GM19324 (cell line): ENCODE results near the gene ELOVL7.
"Not testable (repeated sequence)": the region's sequence is repeated elsewhere in the genome, so short reads cannot be mapped to it uniquely, and the experiment has no call there.

Source experiments
- ATAC-seq: cut with Tn5 transposase; IDR thresholded peaks from one replicate; pipeline ENCODE4 v1.9.1; 2021; ENCODE audit warnings: mild to moderate bottlenecking, moderate library complexity; ENCODE audit not compliant: unreplicated experiment, low FRiP score

Gene ELOVL7

GRCh38 chr5:60802226-60802625, 41.8 kb downstream of the ELOVL7 start:
- no peak for ATAC-seq

- ATAC-seq = no peak
Measured at GRCh38 chr5:60797482-60798153, 46.5 kb downstream of the ELOVL7 start.

- not testable (repeated sequence) for ATAC-seq
Measured at GRCh38 chr5:60795424-60795950, 48.6 kb downstream of the ELOVL7 start.

- ATAC-seq = no peak
Measured at GRCh38 chr5:60794691-60795090, 49.4 kb downstream of the ELOVL7 start.

- ATAC-seq = no peak
Measured at GRCh38 chr5:60792438-60792837, 51.6 kb downstream of the ELOVL7 start.

- ATAC-seq = no peak
Measured at GRCh38 chr5:60789551-60789950, 54.5 kb downstream of the ELOVL7 start.

- no peak for ATAC-seq
Measured at GRCh38 chr5:60788863-60789513, 55.1 kb downstream of the ELOVL7 start.

GRCh38 chr5:60779466-60779865, 64.6 kb downstream of the ELOVL7 start:
- ATAC-seq = no peak

- no peak for ATAC-seq
Measured at GRCh38 chr5:60776343-60776742, 67.7 kb downstream of the ELOVL7 start.

- no peak for ATAC-seq
Measured at GRCh38 chr5:60765019-60765709, 78.9 kb downstream of the ELOVL7 start.

GRCh38 chr5:60763061-60763460, 81.0 kb downstream of the ELOVL7 start:
- ATAC-seq = no peak

GRCh38 chr5:60754495-60754894, 89.6 kb downstream of the ELOVL7 start:
- ATAC-seq = no peak

- no peak for ATAC-seq
Measured at GRCh38 chr5:60744682-60745081, 99.4 kb downstream of the ELOVL7 start.

GRCh38 chr5:60743511-60744314, 100.4 kb downstream of the ELOVL7 start:
- ATAC-seq = no peak

- no peak for ATAC-seq
Measured at GRCh38 chr5:60740322-60740721, 103.7 kb downstream of the ELOVL7 start.

GRCh38 chr5:60738933-60739332, 105.1 kb downstream of the ELOVL7 start:
- no peak for ATAC-seq

GRCh38 chr5:60738461-60738860, 105.6 kb downstream of the ELOVL7 start:
- no peak for ATAC-seq

- ATAC-seq = not testable (repeated sequence)
Measured at GRCh38 chr5:60730858-60731257, 113.2 kb downstream of the ELOVL7 start.

GRCh38 chr5:60727033-60727679, 116.9 kb downstream of the ELOVL7 start:
- no peak for ATAC-seq

GRCh38 chr5:60724126-60724525, 119.9 kb downstream of the ELOVL7 start:
- ATAC-seq = no peak
